GM15510 (cell line): Measurements from ENCODE around the gene SLC22A23.

Source experiments
- POLR2A ChIP-seq: IDR thresholded peaks from 3 replicates; pipeline ENCODE4 v1.6.1; 2011; ENCODE audit warnings: borderline replicate concordance; ENCODE audit not compliant: insufficient read length; ENCODE audit errors: extremely low read depth

Gene SLC22A23

DNA sequence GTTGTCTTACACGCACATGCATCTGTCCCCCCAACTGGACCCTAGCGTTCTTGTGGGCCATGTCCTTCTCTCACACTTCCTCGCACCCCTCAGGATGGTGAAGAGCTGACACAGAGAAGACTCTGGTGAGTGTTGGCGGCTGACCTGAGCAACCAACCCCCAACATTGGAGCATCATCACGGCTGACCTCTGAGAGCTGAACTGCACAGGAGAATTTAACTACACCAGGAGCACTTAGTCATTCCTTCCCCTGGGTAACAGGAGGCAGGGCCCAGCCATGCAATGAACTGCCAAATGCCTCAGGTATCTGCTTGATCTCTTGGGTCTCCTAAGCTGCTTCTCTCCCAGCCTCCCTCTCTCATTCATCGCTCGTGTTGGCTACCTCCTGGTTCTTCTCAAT lies 109.6 kb downstream of the SLC22A23 start:
- no peak for TF ChIP-seq POLR2A

DNA sequence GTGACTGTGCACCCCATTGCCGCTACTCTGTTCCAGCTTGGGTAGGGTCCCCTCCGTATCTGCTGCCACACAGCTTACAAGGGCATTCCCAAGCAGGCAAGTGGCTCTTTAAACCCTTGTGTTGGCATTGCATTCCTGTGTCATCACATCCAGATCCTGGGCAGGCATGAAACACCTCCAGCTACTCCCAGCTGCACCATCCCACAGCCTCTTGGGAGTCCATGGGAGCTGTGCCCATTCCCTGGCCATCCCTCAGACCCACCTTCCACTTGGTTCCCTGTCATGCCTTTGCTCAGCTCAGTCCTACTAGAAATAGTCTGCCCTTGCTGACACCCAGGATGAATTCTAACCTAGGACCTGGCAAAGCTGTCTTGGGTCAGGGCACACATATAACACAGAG lies 110.4 kb downstream of the SLC22A23 start:
- no peak for TF ChIP-seq POLR2A

DNA sequence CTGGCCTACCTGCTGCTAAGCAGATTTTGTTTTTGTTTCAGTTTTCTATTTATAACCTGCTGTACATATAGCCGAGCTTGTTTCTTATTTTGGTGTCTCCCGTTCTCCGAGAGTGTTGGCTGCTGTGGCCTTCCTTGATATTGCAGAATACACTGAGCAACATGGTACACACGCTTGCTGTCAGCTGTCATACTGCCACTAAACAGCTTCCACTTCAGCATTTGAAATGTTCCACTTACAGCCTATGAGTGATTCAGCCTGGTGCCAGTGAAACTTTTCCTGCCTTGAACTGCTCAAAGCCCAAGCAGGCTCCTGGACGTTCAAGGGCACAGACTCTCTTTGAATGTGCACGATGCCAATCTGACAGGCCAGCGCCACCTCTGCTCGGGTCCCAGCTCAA lies 111.0 kb downstream of the SLC22A23 start:
- TF ChIP-seq POLR2A, result no peak

GRCh38 chr6:3343089-3343883 lies 113.6 kb downstream of the SLC22A23 start:
- no peak for TF ChIP-seq POLR2A

DNA sequence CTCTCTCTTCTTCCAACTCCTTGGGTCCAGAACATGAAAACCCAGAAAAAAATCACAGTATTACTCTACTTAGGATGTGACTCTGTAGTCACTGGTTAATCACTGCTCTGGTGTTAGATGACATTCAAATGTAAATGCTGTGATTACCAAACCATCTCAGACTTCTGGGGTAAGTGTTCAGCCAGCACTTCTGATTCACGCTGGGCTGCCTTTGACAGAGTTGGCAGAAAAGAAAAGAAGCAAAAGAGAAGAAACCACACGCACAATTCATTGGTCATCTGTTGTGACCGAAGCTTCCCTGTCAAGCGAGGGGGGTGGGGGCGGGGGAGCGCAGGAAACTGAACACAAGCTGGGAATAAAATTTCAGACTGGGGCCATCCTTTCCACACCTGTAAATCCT lies 115.4 kb downstream of the SLC22A23 start:
- no peak for TF ChIP-seq POLR2A

DNA sequence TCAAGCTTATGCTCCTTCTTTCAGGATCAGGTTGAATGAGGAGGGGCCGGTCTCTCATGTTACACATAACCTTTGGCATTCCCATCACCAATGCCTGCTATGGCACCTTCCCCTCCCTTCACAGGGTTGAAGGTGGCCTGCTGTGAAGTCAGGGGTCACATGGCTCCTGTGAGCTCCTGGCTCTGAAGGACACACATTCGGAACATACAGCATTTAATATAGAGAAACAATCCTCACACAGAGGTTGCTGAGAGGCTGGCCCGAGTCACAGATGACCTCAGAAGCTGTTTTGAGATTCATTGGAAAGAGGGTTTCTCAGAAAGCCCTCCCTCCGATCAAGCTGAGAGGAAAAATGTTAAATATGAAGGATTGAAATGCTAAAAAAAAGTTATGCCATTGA lies 116.0 kb downstream of the SLC22A23 start:
- no peak for TF ChIP-seq POLR2A

GRCh38 chr6:3340358-3340802 lies 116.5 kb downstream of the SLC22A23 start:
- no peak for TF ChIP-seq POLR2A

- TF ChIP-seq POLR2A, result no peak
Measured at GRCh38 chr6:3339811-3340210, 117.0 kb downstream of the SLC22A23 start.

DNA sequence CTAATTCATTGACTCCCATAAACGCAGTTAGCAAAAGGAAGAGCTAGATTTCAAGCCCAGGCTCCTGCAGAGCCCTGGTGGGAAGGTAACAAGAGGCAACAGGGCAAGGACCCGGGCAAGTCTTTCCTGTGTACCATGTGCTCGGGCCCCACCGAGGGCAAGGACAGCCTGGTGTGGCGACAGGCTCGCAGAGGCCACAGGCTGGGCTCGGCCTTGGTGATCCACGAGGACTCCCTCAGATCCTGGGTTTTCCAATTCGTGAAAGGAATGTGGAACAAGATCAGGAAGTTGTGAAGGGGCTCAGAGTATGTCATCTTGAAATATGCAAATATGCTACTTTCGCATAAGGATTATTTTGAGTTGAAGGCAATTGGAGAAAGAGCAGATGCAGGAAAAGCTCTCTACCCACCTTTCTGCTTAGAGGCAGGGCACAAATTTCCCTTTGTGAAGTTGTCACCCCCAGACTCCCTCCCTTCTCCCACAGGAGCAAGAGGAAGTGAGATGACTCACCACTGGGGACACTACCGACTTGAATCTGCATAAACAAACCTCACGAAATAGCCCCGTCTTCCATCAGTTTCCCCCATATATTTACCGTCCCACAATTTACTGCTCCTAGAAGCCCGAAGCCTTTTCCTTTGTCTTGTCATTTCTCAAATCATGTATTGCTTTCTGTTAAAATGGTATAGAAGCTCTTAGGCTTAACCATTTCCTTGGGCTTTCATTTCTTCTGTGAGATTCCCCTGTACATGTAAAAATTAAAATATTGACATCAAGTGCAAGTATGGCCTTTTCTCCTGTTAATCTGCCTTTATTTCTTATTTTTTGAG lies 119.1 kb downstream of the SLC22A23 start:
- TF ChIP-seq POLR2A, result no peak

- no peak for TF ChIP-seq POLR2A
Measured at GRCh38 chr6:3336859-3337515, 119.9 kb downstream of the SLC22A23 start.

DNA sequence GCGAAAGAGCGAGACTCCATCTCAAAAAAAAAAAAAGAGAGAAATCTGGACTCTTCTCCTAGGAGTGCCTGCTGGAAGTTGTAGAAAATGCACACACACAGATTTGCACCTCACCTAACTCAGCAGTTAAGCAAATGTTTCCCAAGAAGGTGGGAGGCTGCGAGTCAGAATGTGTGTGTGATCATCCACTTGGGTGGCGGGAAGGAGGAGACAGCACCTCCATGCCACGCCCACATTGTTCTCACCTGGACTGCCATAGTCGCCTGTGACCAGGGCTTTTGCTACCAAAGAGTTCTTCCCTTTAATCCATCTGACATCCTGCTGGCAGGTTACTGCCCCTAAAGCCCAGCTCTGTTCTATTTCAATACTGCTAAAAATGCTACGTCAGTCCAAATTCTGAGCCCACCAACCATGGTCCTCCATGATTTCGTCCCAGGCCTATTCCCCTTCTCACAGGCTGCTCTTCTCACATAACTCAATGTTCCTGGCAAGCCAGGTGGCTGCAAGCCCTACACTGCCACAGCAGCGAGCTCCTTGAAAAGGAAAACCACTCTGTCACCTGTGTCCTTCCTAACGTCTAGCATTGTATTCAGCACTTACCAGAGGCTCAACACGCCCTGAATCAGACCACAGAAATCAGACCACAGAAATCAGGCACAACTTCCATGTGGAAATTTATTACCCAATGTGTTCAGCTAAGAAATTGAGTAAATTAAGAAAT lies 120.6 kb downstream of the SLC22A23 start:
- no peak for TF ChIP-seq POLR2A

DNA sequence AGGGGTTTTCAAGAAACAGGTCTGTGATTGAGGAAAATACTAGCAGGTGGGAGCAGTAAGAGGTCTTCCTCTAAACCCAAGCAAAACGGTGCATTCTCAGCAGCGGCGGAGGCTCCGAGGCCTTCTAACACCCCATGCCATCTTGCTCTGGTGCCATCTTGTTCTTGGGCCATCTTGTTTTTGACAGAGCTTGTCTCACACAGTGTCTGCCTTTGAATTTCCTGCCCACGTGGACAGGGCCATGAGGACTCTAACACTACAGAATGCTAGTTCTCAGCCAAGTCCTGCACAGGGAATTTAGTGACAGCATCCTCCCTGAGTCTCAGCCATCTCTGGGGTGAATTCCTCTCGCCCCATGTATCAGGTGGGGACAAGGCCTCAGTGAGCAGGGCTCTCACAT lies 121.7 kb downstream of the SLC22A23 start:
- no peak for TF ChIP-seq POLR2A

GRCh38 chr6:3334555-3334954 lies 122.3 kb downstream of the SLC22A23 start:
- TF ChIP-seq POLR2A, result no peak

DNA sequence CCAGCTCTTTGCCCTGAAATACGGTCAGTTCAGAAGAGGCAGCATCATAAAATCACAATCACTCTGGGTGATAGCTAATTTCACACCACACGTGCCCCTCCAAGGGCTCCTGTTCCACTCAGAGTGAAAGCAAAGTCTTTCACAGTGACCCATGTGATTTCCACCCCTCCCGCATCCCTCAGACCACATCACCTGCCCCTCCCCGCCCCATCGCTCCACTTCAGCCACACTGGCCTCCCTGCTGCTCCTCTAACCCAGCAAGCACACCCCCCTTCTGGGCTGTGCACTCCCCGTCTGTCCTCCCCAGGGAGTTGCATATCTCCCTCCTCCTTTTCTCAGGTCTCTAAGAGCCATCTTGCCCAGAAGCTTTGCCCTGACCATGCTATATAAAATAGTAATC lies 123.6 kb downstream of the SLC22A23 start:
- no peak for TF ChIP-seq POLR2A

- TF ChIP-seq POLR2A, result no peak
Measured at GRCh38 chr6:3331971-3332370, 124.9 kb downstream of the SLC22A23 start.
